Measurements from ENCODE around the gene TCERG1L.

GRCh38 chr10:131150126-131150525 is 161.4 kb downstream of the TCERG1L start:
- TF ChIP-seq POLR2A (IDR thresholded peaks at IDR 0.05) = no peak
- TF ChIP-seq, protein P1, sequence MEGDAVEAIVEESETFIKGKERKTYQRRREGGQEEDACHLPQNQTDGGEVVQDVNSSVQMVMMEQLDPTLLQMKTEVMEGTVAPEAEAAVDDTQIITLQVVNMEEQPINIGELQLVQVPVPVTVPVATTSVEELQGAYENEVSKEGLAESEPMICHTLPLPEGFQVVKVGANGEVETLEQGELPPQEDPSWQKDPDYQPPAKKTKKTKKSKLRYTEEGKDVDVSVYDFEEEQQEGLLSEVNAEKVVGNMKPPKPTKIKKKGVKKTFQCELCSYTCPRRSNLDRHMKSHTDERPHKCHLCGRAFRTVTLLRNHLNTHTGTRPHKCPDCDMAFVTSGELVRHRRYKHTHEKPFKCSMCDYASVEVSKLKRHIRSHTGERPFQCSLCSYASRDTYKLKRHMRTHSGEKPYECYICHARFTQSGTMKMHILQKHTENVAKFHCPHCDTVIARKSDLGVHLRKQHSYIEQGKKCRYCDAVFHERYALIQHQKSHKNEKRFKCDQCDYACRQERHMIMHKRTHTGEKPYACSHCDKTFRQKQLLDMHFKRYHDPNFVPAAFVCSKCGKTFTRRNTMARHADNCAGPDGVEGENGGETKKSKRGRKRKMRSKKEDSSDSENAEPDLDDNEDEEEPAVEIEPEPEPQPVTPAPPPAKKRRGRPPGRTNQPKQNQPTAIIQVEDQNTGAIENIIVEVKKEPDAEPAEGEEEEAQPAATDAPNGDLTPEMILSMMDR (IDR thresholded peaks at IDR 0.05) = no peak
